AG04449 (cell line): ENCODE results near the gene VPS54.

Experiments used
- CTCF ChIA-PET: fragments of 350-600 bp; formaldehyde crosslinking; extraction: SDS; loops from one replicate; lab custom pipeline; 2021; ENCODE audit warnings: antibody characterized with exemption; lab: Yijun Ruan, JAX
- POLR2A ChIA-PET: fragments of 400-600, 350-600 bp; formaldehyde crosslinking; extraction: SDS; loops from one replicate; lab custom pipeline; 2020; ENCODE audit warnings: antibody characterized with exemption, inconsistent platforms; lab: Yijun Ruan, JAX
- DNase-seq: peaks from one replicate; pipeline ENCODE4 v3.0.0-alpha.2; 2010; ENCODE audit warnings: low read depth, low spot score
- H3K4me3 ChIP-seq: 2 replicates; pipeline ENCODE4 v1.5.1; 2011; ENCODE audit warnings: low read depth, mild to moderate bottlenecking, control low read depth, low read length
- CTCF ChIP-seq: IDR thresholded peaks from one replicate; pipeline ENCODE4 v1.5.1; 2011; ENCODE audit warnings: mild to moderate bottlenecking, moderate library complexity, low read length, control low read depth, inconsistent platforms; ENCODE audit not compliant: insufficient read depth; ENCODE audit errors: missing control alignments

VPS54 gene

GRCh38 chr2:64049633-64050220 lies 30.5 kb upstream of the VPS54 start:
- POLR2A ChIA-PET = no interaction called here
- CTCF ChIA-PET = interaction anchor here (0.6 to 10.7 kb wide), 46 partner anchors 8 to 535 kb away, joined by 3 to 272 read pairs (median 4); partner anchors contain the start of gene AFTPH
- no peak overlapping the region for H3K4me3 ChIP-seq
- no peak for DNase-seq
- TF ChIP-seq CTCF = peak; percentile 78

DNA sequence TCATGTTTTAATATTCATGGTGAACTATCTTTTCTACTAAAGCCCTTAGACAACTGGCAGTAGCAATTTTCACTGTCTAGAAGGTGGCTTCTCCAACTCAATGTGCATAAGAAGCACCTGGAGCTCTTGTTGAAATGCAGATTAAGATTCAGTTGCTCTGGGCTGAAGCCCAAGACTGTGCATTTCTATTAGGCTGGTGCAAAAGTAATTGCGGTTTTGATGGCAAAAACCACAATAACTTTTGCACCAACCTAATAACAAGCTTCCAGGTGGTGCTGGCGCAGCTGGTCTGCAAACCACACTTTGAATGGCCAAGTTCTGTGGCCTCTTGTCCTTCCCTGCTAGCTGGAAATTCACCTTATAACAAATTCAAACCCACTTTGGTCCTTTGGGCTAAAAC lies 26.7 kb upstream of the VPS54 start:
- no peak overlapping the region for H3K4me3 ChIP-seq
- ChIA-PET CTCF (interaction anchor here (0.9 to 10.7 kb wide), 5 partner anchors 12 to 442 kb away, joined by 3 to 272 read pairs (median 7); no protein-coding TSS in a partner anchor), POLR2A (no interaction called here)
- DNase-seq = no peak
- no peak for TF ChIP-seq CTCF

DNA sequence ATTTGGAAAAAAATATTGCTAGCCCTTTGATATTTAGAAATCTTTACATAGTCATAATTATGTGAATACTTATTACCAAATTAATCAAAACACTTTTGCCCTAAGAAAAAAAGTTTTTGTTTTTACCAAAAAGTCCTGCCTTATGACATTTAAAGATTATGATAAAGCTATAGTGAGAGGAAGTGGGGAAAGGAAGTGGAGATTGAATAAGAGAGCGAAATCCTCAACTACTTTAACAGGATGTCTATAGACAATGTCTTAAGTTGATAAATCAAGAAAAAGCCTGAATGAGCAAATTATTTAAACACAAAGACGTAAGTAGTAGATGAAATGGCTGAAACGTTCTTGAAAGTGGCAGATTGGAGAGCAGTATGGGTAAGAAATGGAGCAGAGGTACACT lies 20.9 kb upstream of the VPS54 start:
- ChIA-PET CTCF (interaction anchor here (1.5 to 1.8 kb wide), 2 partner anchors 10 to 291 kb away, joined by 3 to 8 read pairs; no protein-coding TSS in a partner anchor), POLR2A (no interaction called here)
- DNase-seq = no peak
- no peak overlapping the region for H3K4me3 ChIP-seq
- TF ChIP-seq CTCF = no peak

DNA sequence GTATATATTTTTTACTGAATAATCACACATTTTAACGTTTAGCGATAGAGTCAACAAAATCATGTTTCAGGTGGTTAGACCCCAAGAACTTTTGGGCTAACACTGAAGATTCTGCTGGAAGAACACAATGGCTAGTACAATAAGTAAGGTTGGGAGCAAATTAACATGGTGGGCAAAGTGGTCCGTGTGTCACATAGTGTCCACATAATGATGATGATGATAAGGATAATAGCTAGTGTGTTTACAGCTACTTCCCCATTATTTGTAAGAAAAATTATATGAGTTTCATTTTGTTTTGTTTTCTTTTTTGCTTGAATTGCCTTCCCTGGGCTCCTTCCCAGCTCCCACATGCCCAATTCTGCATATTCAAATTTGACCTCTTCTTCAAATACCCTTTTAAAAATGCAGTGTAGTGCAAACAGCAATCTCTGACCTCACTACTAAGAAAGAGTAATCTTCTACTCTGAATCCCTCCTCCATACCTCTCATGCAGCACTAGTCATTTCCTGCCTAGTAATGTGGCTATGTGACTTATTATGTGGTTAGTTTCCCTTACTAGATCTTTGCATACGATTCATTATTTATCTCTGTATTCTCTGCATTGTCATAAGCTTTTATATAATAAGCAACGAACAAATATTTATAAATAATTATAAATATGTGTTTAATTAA lies 16.9 kb upstream of the VPS54 start:
- ChIA-PET POLR2A (interaction anchor here (0.7 kb wide), 1 partner anchor 18 kb away, joined by 3 read pairs; no protein-coding TSS in a partner anchor), CTCF (interaction anchor here (1.2 to 4.1 kb wide), 4 partner anchors 14 to 295 kb away, joined by 5 to 16 read pairs (median 10); partner anchors contain the start of gene VPS54)
- no peak for TF ChIP-seq CTCF
- no peak overlapping the region for H3K4me3 ChIP-seq
- no peak for DNase-seq

GRCh38 chr2:64035072-64035942 lies 16.1 kb upstream of the VPS54 start:
- CTCF ChIA-PET = interaction anchor here (2.2 to 4.1 kb wide), 2 partner anchors 15 to 16 kb away, joined by 13 to 16 read pairs; partner anchors contain the start of gene VPS54
- no peak overlapping the region for H3K4me3 ChIP-seq
- POLR2A ChIA-PET = no interaction called here
- no peak for DNase-seq
- TF ChIP-seq CTCF = no peak
